RWPE2 (cell line): Measurements from ENCODE around the gene AGRN.
A peak's percentile ranks its signal among the peaks of the same experiment; 100 is the strongest.
"Not testable (repeated sequence)": the region's sequence is repeated elsewhere in the genome, so short reads cannot be mapped to it uniquely, and the experiment has no call there.

Experiments used
- ATAC-seq: fragments of 200-7000 bp; cut with Tn5 transposase; 3 replicates; pipeline ENCODE4 v1.9.1; 2021; ENCODE audit warnings: low read depth
- DNase-seq: peaks from one replicate; pipeline ENCODE4 v3.0.0-alpha.2; 2020; ENCODE audit warnings: low spot score
- H3K27ac ChIP-seq: fragments of 450-650 bp; 2 replicates; pipeline ENCODE4 v1.5.1; 2017; ENCODE audit warnings: mild to moderate bottlenecking; ENCODE audit not compliant: poor library complexity, severe bottlenecking
- H3K27me3 ChIP-seq: fragments of 250-450 bp; sonication (Bioruptor Pico); 2 replicates; pipeline ENCODE4 v1.5.1; 2021; ENCODE audit warnings: mild to moderate bottlenecking, moderate library complexity; ENCODE audit not compliant: insufficient read depth, poor library complexity, severe bottlenecking
- H3K36me3 ChIP-seq: fragments of 250-450 bp; sonication (Bioruptor Pico); 2 replicates; pipeline ENCODE4 v1.5.1; 2020; ENCODE audit warnings: low read depth, mild to moderate bottlenecking, moderate library complexity
- H3K4me1 ChIP-seq: fragments of 250-450 bp; sonication (Bioruptor Pico); 2 replicates; pipeline ENCODE4 v1.5.1; 2021; ENCODE audit warnings: mild to moderate bottlenecking, moderate library complexity; ENCODE audit not compliant: insufficient read depth, poor library complexity, severe bottlenecking
- H3K4me3 ChIP-seq: fragments of 250-450 bp; sonication (Bioruptor Pico); 2 replicates; pipeline ENCODE4 v1.5.1; 2021; ENCODE audit warnings: mild to moderate bottlenecking, moderate library complexity; ENCODE audit not compliant: severe bottlenecking
- H3K9me3 ChIP-seq: fragments of 250-450 bp; sonication (Bioruptor Pico); 2 replicates; pipeline ENCODE4 v1.5.1; 2021; ENCODE audit warnings: mild to moderate bottlenecking, moderate library complexity; ENCODE audit not compliant: severe bottlenecking
- TF ChIP-seq, protein P1 (sequence below): fragments of 450-650 bp; IDR thresholded peaks from one replicate; pipeline ENCODE4 v1.5.1; 2017; ENCODE audit warnings: mild to moderate bottlenecking, moderate library complexity; ENCODE audit not compliant: poor library complexity, severe bottlenecking

Gene AGRN

DNA sequence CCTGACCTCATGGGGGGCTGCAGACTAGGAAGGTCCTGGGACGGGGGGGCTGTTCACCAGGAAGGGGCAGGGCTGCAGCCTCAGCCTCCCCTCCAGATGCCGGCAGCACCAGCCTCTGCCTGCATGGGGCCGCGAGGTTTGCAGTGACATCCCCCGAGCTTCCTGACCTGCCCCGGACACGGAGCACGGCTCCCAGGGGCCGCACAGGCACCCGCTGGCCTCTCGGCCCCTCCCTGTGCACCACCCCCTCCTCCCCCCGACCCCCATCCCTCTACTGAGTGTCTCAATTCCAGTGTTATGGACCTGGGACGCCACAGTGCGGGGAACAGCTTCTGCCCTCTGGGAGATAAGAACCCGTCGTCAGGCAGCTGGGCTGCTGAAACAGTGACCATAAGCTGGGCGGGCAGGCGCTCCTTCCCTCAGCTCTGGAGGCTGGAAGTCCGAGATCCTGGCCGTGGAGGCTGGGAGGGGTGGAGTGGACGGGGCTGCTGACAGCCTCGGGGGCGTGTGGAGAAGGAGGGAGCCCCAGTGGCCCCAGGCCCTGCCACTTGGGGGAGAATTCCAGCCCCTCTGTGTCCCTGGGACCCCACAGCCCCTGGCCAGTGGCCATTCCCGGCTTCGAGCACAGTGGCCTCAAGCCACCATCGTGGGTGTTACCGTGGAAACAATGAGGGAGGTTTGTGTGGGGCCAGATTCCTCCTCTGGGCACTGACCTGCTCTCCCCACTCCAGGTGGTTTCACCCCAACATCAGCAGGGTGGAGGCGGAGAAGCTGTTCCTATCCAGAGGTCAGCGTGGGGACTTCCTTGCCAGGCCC, 42.6 kb downstream of the AGRN start:
- H3K9me3 ChIP-seq = no peaks in the 10 kb centered on the region
- no peak for DNase-seq
- H3K27me3 ChIP-seq = no peaks in the 10 kb centered on the region
- H3K36me3 ChIP-seq = no peaks in the 10 kb centered on the region
- peaks cover 17% of the 10 kb centered on the region for H3K4me1 ChIP-seq
- peak overlapping the region; percentile 54 for H3K27ac ChIP-seq
- no peak overlapping the region for H3K4me3 ChIP-seq
- TF ChIP-seq, protein P1, sequence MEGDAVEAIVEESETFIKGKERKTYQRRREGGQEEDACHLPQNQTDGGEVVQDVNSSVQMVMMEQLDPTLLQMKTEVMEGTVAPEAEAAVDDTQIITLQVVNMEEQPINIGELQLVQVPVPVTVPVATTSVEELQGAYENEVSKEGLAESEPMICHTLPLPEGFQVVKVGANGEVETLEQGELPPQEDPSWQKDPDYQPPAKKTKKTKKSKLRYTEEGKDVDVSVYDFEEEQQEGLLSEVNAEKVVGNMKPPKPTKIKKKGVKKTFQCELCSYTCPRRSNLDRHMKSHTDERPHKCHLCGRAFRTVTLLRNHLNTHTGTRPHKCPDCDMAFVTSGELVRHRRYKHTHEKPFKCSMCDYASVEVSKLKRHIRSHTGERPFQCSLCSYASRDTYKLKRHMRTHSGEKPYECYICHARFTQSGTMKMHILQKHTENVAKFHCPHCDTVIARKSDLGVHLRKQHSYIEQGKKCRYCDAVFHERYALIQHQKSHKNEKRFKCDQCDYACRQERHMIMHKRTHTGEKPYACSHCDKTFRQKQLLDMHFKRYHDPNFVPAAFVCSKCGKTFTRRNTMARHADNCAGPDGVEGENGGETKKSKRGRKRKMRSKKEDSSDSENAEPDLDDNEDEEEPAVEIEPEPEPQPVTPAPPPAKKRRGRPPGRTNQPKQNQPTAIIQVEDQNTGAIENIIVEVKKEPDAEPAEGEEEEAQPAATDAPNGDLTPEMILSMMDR = no peak
- no peak for ATAC-seq

DNA sequence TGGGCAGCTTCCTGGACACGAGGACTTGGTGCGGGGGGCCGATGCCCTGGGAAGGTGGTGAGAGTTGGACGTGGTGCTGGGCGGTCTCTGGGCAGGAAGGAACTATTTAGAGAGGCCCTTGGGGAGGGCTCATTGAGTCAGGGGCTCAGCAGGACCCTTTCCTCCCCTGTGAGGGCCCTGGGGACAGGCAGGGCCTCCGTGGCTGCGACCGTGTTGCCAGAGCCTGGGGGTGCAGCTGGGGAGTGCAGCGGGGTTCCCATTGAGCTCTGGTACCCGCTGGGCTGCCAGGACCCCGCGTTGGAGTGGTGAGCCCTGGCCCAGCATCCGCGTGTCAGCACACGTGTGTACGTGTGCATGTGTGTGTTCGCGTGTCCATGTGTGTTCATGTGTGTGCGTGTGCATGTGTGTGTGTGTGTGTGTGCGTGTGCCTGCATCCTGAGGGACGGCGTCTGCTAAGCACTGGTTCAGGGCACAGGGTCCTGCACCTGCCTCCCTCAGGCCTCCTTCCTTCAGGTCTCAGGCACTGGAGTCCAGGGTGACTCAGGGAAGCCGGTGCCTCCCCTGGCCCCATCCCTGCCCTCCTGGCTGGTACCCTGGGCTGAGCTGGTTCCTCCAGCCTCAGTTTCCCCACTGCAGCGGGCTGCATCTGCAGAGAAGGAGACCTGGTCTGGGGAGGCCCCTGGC, 43.5 kb downstream of the AGRN start:
- no peak for ATAC-seq
- Histone ChIP-seq H3K9me3 (no peaks in the 10 kb centered on the region), H3K4me3 (no peak overlapping the region), H3K36me3 (no peaks in the 10 kb centered on the region), H3K27me3 (no peaks in the 10 kb centered on the region), H3K4me1 (peaks cover 20% of the 10 kb centered on the region), H3K27ac (peak overlapping the region; percentile 54)
- DNase-seq = no peak
- TF ChIP-seq, protein P1 = no peak

DNA sequence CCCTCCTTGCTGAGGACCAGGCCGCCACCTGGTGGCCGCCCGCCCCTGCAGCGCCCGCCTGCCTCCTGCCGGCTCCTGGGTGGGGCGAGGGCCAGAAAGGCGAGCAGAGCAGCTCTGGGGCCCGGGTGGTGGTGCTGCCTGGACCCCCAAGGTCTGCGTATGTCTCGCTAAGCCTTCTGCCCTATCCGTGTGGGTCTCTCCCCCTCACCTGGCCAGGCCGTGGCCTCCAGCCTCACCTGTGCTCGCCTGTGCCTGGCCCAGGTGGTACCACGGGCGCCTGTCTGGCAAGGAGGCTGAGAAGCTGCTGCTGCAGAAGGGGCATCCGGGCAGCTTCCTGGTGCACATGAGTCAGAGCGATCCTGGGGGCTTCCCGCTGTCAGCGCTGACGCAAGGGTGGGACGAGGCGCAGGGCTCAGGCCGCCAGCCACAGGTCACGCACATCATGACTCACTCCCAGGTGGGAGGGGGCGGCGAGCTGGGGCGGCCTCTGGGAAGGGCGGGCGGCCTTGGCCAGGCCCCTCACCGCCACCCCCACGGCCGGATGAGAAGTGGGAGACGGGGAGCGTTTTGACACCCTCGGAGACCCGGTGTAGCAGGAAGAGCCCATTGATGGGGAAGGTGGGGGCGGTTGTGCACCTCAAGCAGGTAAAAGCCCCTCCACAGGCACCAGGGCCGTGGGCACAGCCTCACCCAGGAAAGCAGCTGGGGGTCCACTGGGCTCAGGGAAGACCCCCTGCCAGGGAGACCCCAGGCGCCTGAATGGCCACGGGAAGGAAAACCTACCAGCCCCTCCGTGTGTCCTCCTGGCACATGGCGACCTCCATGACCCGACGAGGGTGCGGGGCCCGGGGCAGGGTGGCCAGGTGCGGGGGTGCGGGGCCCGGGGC, 44.3 kb downstream of the AGRN start:
- Histone ChIP-seq H3K27ac (peak overlapping the region; percentile 54), H3K9me3 (no peaks in the 10 kb centered on the region), H3K27me3 (no peaks in the 10 kb centered on the region), H3K36me3 (no peaks in the 10 kb centered on the region), H3K4me3 (no peak overlapping the region), H3K4me1 (peaks cover 20% of the 10 kb centered on the region)
- TF ChIP-seq, protein P1 = peak; percentile 90
- peak; percentile 56 for ATAC-seq
- peak; percentile 89 for DNase-seq

DNA sequence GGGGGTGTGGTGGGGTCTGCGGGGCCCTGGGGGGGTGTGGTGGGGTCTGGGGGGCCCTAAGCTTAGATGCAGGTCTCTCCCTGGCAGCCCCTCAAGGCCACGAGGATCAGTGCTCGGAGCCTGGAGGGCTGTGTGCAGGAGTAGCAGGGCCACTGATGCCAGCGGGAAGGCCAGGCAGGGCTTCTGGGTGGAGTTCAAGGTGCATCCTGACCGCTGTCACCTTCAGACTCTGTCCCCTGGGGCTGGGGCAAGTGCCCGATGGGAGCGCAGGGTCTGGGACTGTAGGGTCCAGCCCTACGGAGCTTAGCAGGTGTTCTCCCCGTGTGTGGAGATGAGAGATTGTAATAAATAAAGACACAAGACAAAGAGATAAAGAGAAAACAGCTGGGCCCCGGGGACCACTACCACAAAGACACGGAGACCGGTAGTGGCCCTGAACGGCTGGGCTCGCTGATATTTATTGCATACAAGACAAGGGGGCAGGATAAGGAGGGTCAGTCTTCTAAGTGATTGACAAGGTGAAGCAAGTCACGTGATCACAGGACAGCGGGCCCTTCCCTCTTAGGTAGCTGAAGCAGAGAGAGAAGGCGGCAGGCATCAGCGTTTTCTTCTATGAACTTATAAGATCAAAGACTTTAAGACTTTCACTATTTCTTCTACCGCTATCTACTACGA, 45.5 kb downstream of the AGRN start:
- no peak overlapping the region for H3K27ac ChIP-seq
- H3K27me3 ChIP-seq = no peaks in the 10 kb centered on the region
- TF ChIP-seq, protein P1 = no peak
- no peaks in the 10 kb centered on the region for H3K36me3 ChIP-seq
- ATAC-seq = no peak
- no peak overlapping the region for H3K4me3 ChIP-seq
- peaks cover 20% of the 10 kb centered on the region for H3K4me1 ChIP-seq
- H3K9me3 ChIP-seq = no peaks in the 10 kb centered on the region
- DNase-seq = no peak

DNA sequence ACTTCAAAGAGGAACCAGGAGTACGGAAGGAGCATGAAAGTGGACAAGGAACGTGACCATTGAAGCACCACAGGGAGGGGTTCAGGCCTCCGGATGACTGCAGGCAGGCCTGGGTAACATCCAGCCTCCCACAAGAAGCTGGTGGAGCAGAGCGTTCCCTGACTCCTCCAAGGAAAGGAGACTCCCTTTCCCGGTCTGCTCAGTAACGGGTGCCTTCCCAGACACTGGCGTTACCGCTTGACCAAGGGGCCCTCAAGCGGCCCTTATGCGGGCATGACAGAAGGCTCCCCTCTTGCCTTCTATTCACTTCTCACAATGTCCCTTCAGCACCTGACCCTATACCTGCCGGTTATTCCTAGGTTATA, 46.0 kb downstream of the AGRN start:
- H3K36me3 ChIP-seq, DNase-seq, H3K27me3 ChIP-seq, H3K27ac ChIP-seq, H3K4me3 ChIP-seq, ATAC-seq, H3K9me3 ChIP-seq: not testable (repeated sequence)
- H3K4me1 ChIP-seq = peaks cover 20% of the 10 kb centered on the region
